ENCODE results near the gene NANOS2.
"Not testable (repeated sequence)": the region's sequence is repeated elsewhere in the genome, so short reads cannot be mapped to it uniquely, and the experiment has no call there.

- TF ChIP-seq POLR2A (IDR thresholded peaks at IDR 0.05; ENCODE audit: low read length); GATA1 (IDR thresholded peaks at IDR 0.05; ENCODE audit: low read depth, low read length): not testable (repeated sequence)
These were observed 18.5 kb downstream of the NANOS2 start for GRCh38 chr19:45895983-45896599.

All from erythroblast (primary cell).